ENCODE results near the gene LRMDA. TPM values are rescaled to one million over a fixed set of nuclear protein-coding genes. Genes with fewer than 3 reads are reported as not detected.
"Not testable (repeated sequence)": the region's sequence is repeated elsewhere in the genome, so short reads cannot be mapped to it uniquely, and the experiment has no call there.

LRMDA gene
- total RNA-seq, 3 donors from 2014 or later: 8.3 to 17.1 (median 11.1) TPM

- Histone ChIP-seq H3K36me3 (no peaks in the 10 kb centered on the region), H3K4me3 (no peak overlapping the region), H3K9me3 (no peaks in the 10 kb centered on the region), H3K4me1 (no peaks in the 10 kb centered on the region), H3K27me3 (no peaks in the 10 kb centered on the region), H3K27ac (no peak overlapping the region)
- intact Hi-C loops (cut with DNase I; ENCODE audit: low total_unique reads): no loop called here
- TF ChIP-seq POLR2AphosphoS5 (IDR thresholded peaks at IDR 0.05) (no peak), POLR2A (IDR thresholded peaks at IDR 0.05) (no peak)
- TF ChIP-seq, protein P1, sequence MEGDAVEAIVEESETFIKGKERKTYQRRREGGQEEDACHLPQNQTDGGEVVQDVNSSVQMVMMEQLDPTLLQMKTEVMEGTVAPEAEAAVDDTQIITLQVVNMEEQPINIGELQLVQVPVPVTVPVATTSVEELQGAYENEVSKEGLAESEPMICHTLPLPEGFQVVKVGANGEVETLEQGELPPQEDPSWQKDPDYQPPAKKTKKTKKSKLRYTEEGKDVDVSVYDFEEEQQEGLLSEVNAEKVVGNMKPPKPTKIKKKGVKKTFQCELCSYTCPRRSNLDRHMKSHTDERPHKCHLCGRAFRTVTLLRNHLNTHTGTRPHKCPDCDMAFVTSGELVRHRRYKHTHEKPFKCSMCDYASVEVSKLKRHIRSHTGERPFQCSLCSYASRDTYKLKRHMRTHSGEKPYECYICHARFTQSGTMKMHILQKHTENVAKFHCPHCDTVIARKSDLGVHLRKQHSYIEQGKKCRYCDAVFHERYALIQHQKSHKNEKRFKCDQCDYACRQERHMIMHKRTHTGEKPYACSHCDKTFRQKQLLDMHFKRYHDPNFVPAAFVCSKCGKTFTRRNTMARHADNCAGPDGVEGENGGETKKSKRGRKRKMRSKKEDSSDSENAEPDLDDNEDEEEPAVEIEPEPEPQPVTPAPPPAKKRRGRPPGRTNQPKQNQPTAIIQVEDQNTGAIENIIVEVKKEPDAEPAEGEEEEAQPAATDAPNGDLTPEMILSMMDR (IDR thresholded peaks at IDR 0.05): no peak
- DNase-seq (ENCODE audit: low spot score in 2 of 2): no peak
Observed at GRCh38 chr10:75762431-75762802, 331.0 kb downstream of the LRMDA start.

GRCh38 chr10:75763652-75764051 lies 332.2 kb downstream of the LRMDA start:
- Histone ChIP-seq H3K4me1 (no peaks in the 10 kb centered on the region), H3K36me3 (no peaks in the 10 kb centered on the region), H3K27me3 (no peaks in the 10 kb centered on the region), H3K9me3 (no peaks in the 10 kb centered on the region), H3K4me3 (no peak overlapping the region), H3K27ac (no peak overlapping the region)
- DNase-seq (ENCODE audit: low spot score in 2 of 2): no peak
- intact Hi-C loops (cut with DNase I; ENCODE audit: low total_unique reads): no loop called here
- TF ChIP-seq POLR2AphosphoS5 (IDR thresholded peaks at IDR 0.05): no peak
- TF ChIP-seq, protein P1 (IDR thresholded peaks at IDR 0.05): no peak
- TF ChIP-seq POLR2A (IDR thresholded peaks at IDR 0.05): no peak

GRCh38 chr10:75764974-75765788 lies 333.8 kb downstream of the LRMDA start:
- intact Hi-C loops (cut with DNase I; ENCODE audit: low total_unique reads): no loop called here
- no peak overlapping the region for H3K27ac ChIP-seq
- DNase-seq (ENCODE audit: low spot score in 2 of 2): no peak
- TF ChIP-seq POLR2AphosphoS5 (IDR thresholded peaks at IDR 0.05) (no peak), POLR2A (IDR thresholded peaks at IDR 0.05) (no peak)
- TF ChIP-seq, protein P1 (IDR thresholded peaks at IDR 0.05): no peak
- H3K36me3 ChIP-seq: no peaks in the 10 kb centered on the region
- H3K4me3 ChIP-seq: no peak overlapping the region
- H3K27me3 ChIP-seq: no peaks in the 10 kb centered on the region
- H3K9me3 ChIP-seq: no peaks in the 10 kb centered on the region
- no peaks in the 10 kb centered on the region for H3K4me1 ChIP-seq

GRCh38 chr10:75765789-75766096 lies 334.3 kb downstream of the LRMDA start:
- H3K36me3 ChIP-seq: no peaks in the 10 kb centered on the region
- H3K27ac ChIP-seq: no peak overlapping the region
- TF ChIP-seq, protein P1 (IDR thresholded peaks at IDR 0.05): no peak
- TF ChIP-seq POLR2AphosphoS5 (IDR thresholded peaks at IDR 0.05) (no peak), POLR2A (IDR thresholded peaks at IDR 0.05) (no peak)
- H3K9me3 ChIP-seq: no peaks in the 10 kb centered on the region
- no peak overlapping the region for H3K4me3 ChIP-seq
- H3K4me1 ChIP-seq: no peaks in the 10 kb centered on the region
- intact Hi-C loops (cut with DNase I; ENCODE audit: low total_unique reads): no loop called here
- DNase-seq (ENCODE audit: low spot score in 2 of 2): no peak
- no peaks in the 10 kb centered on the region for H3K27me3 ChIP-seq

GRCh38 chr10:75766106-75766505 lies 334.7 kb downstream of the LRMDA start:
- Histone ChIP-seq H3K27ac (no peak overlapping the region), H3K4me3 (no peak overlapping the region), H3K36me3 (no peaks in the 10 kb centered on the region), H3K9me3 (no peaks in the 10 kb centered on the region), H3K4me1 (no peaks in the 10 kb centered on the region), H3K27me3 (no peaks in the 10 kb centered on the region)
- intact Hi-C loops (cut with DNase I; ENCODE audit: low total_unique reads): no loop called here
- TF ChIP-seq POLR2AphosphoS5 (IDR thresholded peaks at IDR 0.05) (no peak), POLR2A (IDR thresholded peaks at IDR 0.05) (no peak)
- TF ChIP-seq, protein P1 (IDR thresholded peaks at IDR 0.05): no peak
- DNase-seq (ENCODE audit: low spot score in 2 of 2): no peak

- DNase-seq (ENCODE audit: low spot score in 2 of 2); H3K4me1 ChIP-seq; H3K9me3 ChIP-seq; intact Hi-C loops (cut with DNase I; ENCODE audit: low total_unique reads); H3K4me3 ChIP-seq; H3K27ac ChIP-seq; H3K27me3 ChIP-seq; H3K36me3 ChIP-seq: not testable (repeated sequence)
Observed at GRCh38 chr10:75766752-75767151, 335.3 kb downstream of the LRMDA start.
